DOHH2 (cell line): ENCODE measurements around the gene LBX2.
A peak's percentile ranks its signal among the peaks of the same experiment; 100 is the strongest.

Source experiments
- EZH2phosphoT487 ChIP-seq: fragments of 200-600 bp; sonication (generic); IDR thresholded peaks from 2 replicates; pipeline ENCODE4 v1.6.1; 2017; ENCODE audit warnings: borderline replicate concordance, mild to moderate bottlenecking, antibody characterized with exemption, low read length, moderate library complexity, mixed read lengths
- TF ChIP-seq, protein P1 (sequence below): fragments of 200-600 bp; sonication (generic); IDR thresholded peaks from one replicate; pipeline ENCODE4 v1.5.1; 2014; ENCODE audit warnings: antibody characterized with exemption, mild to moderate bottlenecking, low read depth, low read length; ENCODE audit not compliant: poor library complexity, severe bottlenecking

DNA sequence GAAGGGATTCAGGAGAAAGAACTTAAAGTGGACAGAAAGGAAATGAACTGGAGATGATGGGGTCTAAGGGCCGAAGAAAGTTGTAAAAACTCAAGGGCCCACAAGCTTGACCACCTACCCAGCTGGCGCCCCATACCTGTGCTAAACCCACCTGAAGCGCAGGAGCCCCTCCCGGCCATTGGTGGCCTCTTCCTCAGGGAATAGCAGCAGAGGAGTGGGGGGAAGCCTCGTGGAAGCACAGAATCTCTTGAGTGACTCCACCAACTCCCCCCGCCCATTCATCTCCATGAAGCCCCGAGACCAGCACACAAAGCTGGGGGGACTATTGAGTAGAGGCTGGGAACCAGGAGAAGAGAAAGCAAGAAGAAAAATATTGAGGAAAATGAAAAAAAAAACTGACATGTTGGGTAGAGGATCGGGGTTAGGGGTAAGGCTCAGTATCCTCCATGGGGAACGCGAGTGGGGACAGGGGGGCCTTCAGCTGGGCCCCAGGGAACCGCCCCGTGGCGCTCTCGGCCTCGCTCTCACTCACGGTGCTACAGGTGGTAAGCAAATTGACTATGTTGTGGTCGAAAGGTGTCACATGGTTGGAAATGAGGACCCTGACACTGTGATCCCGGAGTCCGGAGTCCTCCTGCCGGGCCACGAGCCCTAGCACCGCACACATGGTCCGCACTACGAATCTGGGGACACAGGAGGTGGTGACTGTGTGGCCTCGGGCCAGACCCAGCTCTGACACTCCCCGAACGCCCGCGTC, 29.4 kb upstream of the LBX2 start:
- TF ChIP-seq, protein P1, sequence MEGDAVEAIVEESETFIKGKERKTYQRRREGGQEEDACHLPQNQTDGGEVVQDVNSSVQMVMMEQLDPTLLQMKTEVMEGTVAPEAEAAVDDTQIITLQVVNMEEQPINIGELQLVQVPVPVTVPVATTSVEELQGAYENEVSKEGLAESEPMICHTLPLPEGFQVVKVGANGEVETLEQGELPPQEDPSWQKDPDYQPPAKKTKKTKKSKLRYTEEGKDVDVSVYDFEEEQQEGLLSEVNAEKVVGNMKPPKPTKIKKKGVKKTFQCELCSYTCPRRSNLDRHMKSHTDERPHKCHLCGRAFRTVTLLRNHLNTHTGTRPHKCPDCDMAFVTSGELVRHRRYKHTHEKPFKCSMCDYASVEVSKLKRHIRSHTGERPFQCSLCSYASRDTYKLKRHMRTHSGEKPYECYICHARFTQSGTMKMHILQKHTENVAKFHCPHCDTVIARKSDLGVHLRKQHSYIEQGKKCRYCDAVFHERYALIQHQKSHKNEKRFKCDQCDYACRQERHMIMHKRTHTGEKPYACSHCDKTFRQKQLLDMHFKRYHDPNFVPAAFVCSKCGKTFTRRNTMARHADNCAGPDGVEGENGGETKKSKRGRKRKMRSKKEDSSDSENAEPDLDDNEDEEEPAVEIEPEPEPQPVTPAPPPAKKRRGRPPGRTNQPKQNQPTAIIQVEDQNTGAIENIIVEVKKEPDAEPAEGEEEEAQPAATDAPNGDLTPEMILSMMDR, result peak; percentile 32
- TF ChIP-seq EZH2phosphoT487, result no peak
